HG03432 (cell line): ENCODE results near the gene HOXB2.

ENCODE experiments used
- ATAC-seq: cut with Tn5 transposase; IDR thresholded peaks from one replicate; pipeline ENCODE4 v1.9.1; 2021; ENCODE audit warnings: mild to moderate bottlenecking, moderate library complexity; ENCODE audit not compliant: unreplicated experiment

The HOXB2 gene

DNA sequence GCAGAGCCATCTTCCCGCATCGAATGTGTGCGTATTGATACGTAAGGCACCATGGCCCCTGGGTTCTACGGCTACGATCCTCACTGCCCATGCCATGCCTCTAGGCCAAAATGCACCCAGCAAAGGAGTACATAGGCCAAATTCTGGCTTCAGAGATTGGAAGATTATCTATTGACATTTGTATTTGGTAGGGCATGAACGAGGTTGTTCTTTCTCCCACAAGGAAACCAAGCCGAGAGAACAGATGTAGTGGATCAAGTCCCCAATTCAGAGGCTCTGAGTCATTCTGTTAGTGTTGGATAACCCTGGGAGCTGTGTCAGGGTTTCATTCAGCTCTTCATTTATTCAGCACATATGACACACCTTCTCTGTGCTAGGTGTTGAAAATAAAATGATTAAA, 50.6 kb downstream of the HOXB2 start:
- ATAC-seq, result no peak
